Activated naive CD8-positive, alpha-beta T cell treated with anti-CD3 and anti-CD28 coated beads for 36 hours (primary cell): ENCODE measurements around the gene MX2. TPM values are rescaled to one million over a fixed set of nuclear protein-coding genes. Genes with fewer than 3 reads are reported as not detected.
"Not testable (repeated sequence)": the region's sequence is repeated elsewhere in the genome, so short reads cannot be mapped to it uniquely, and the experiment has no call there.

Experiments used
- DNase-seq: peaks from one replicate; pipeline ENCODE4 v3.0.0; 2021
- H3K27ac Mint-ChIP-seq: one replicate; pipeline ENCODE4 v1.8.0; 2022; ENCODE audit warnings: mild to moderate bottlenecking, moderate library complexity, mixed read lengths
- H3K27me3 Mint-ChIP-seq: one replicate; pipeline ENCODE4 v1.8.0; 2022; ENCODE audit warnings: mild to moderate bottlenecking, mixed read lengths
- H3K36me3 Mint-ChIP-seq: one replicate; pipeline ENCODE4 v1.8.0; 2021; ENCODE audit warnings: mild to moderate bottlenecking, mixed read lengths
- H3K4me1 Mint-ChIP-seq: one replicate; pipeline ENCODE4 v1.8.0; 2021; ENCODE audit warnings: mixed read lengths
- H3K4me3 Mint-ChIP-seq: one replicate; pipeline ENCODE4 v1.8.0; 2022; ENCODE audit warnings: mild to moderate bottlenecking, moderate library complexity, mixed read lengths
- H3K9me3 Mint-ChIP-seq: one replicate; pipeline ENCODE4 v1.8.0; 2022; ENCODE audit warnings: mixed read lengths
- total RNA-seq, 2 experiments: library from RNA; stranded (reverse); gene quantifications; one replicate each; pipeline ENCODE4 v1.2.3, GENCODE V29; 2021

MX2 gene
- total RNA-seq, 2 experiments from 2014 or later, result 30.2 to 31.3 TPM

- Mint-ChIP-seq H3K27me3 (no peaks in the 10 kb centered on the region), H3K4me1 (peaks cover 30% of the 10 kb centered on the region), H3K4me3 (no peak overlapping the region), H3K36me3 (peaks cover 3% of the 10 kb centered on the region), H3K9me3 (no peaks in the 10 kb centered on the region), H3K27ac (peak overlapping the region; percentile 50)
- no peak for DNase-seq
Observed at GRCh38 chr21:41422546-41423304, 60.9 kb downstream of the MX2 start.

GRCh38 chr21:41423305-41423636 lies 61.4 kb downstream of the MX2 start:
- H3K36me3 Mint-ChIP-seq, H3K9me3 Mint-ChIP-seq, H3K4me3 Mint-ChIP-seq, DNase-seq, H3K27me3 Mint-ChIP-seq, H3K27ac Mint-ChIP-seq: not testable (repeated sequence)
- H3K4me1 Mint-ChIP-seq, result peaks cover 35% of the 10 kb centered on the region

GRCh38 chr21:41425588-41425953 lies 63.7 kb downstream of the MX2 start:
- Mint-ChIP-seq H3K27ac (peak overlapping the region; percentile 95), H3K27me3 (no peaks in the 10 kb centered on the region), H3K4me1 (peaks cover 31% of the 10 kb centered on the region), H3K4me3 (peak overlapping the region; percentile 89), H3K36me3 (peaks cover 12% of the 10 kb centered on the region), H3K9me3 (no peaks in the 10 kb centered on the region)
- no peak for DNase-seq

GRCh38 chr21:41425954-41426675 lies 64.3 kb downstream of the MX2 start, which contains the start of gene MX1:
TSS of gene MX1 (plus strand) at chr21:41426239. CDS start at chr21:41432071, 5,832 bp downstream.
- H3K36me3 Mint-ChIP-seq, result peaks cover 12% of the 10 kb centered on the region

GRCh38 chr21:41426676-41427404 lies 65.0 kb downstream of the MX2 start:
- Mint-ChIP-seq H3K36me3 (peaks cover 16% of the 10 kb centered on the region), H3K9me3 (no peaks in the 10 kb centered on the region), H3K4me1 (peaks cover 27% of the 10 kb centered on the region), H3K27me3 (no peaks in the 10 kb centered on the region), H3K27ac (peak overlapping the region; percentile 95), H3K4me3 (peak overlapping the region; percentile 89)
- peak; percentile 14 for DNase-seq

More at GRCh38 chr21:41425954-41426675, 64.3 kb downstream of the MX2 start, which contains the start of gene MX1:
- H3K27ac Mint-ChIP-seq, result peak within 1 kb of the TSS; percentile 95
- peak within 1 kb of the TSS; percentile 89 for H3K4me3 Mint-ChIP-seq
- no peaks in the 10 kb centered on the region for H3K9me3 Mint-ChIP-seq
- peaks cover 27% of the 10 kb centered on the region for H3K4me1 Mint-ChIP-seq
- DNase-seq, result peak; percentile 90
- H3K27me3 Mint-ChIP-seq, result no peaks in the 10 kb centered on the region

GRCh38 chr21:41427556-41427955 lies 65.7 kb downstream of the MX2 start:
- Mint-ChIP-seq H3K9me3 (no peaks in the 10 kb centered on the region), H3K36me3 (peaks cover 23% of the 10 kb centered on the region), H3K27ac (peak overlapping the region; percentile 95), H3K27me3 (no peaks in the 10 kb centered on the region), H3K4me1 (peaks cover 24% of the 10 kb centered on the region), H3K4me3 (peak overlapping the region; percentile 89)
- no peak for DNase-seq

GRCh38 chr21:41428311-41428710 lies 66.5 kb downstream of the MX2 start:
- peaks cover 24% of the 10 kb centered on the region for H3K4me1 Mint-ChIP-seq
- peaks cover 30% of the 10 kb centered on the region for H3K36me3 Mint-ChIP-seq
- no peak for DNase-seq

GRCh38 chr21:41428847-41429246 lies 67.0 kb downstream of the MX2 start:
- H3K36me3 Mint-ChIP-seq, result peaks cover 34% of the 10 kb centered on the region
- peaks cover 24% of the 10 kb centered on the region for H3K4me1 Mint-ChIP-seq
- H3K27ac Mint-ChIP-seq, result no peak overlapping the region
- peaks cover 4% of the 10 kb centered on the region for H3K9me3 Mint-ChIP-seq
- no peaks in the 10 kb centered on the region for H3K27me3 Mint-ChIP-seq
- no peak overlapping the region for H3K4me3 Mint-ChIP-seq
- no peak for DNase-seq

More at GRCh38 chr21:41428311-41428710, 66.5 kb downstream of the MX2 start:
- Mint-ChIP-seq H3K27me3 (no peaks in the 10 kb centered on the region), H3K27ac (no peak overlapping the region), H3K4me3 (no peak overlapping the region), H3K9me3 (peaks cover 2% of the 10 kb centered on the region)

GRCh38 chr21:41429305-41429704 lies 67.5 kb downstream of the MX2 start:
- H3K4me1 Mint-ChIP-seq, result peaks cover 24% of the 10 kb centered on the region
- DNase-seq, result no peak
- peaks cover 4% of the 10 kb centered on the region for H3K9me3 Mint-ChIP-seq
- peaks cover 37% of the 10 kb centered on the region for H3K36me3 Mint-ChIP-seq
- H3K4me3 Mint-ChIP-seq, result no peak overlapping the region
- H3K27ac Mint-ChIP-seq, result no peak overlapping the region
- H3K27me3 Mint-ChIP-seq, result no peaks in the 10 kb centered on the region

- no peak overlapping the region for H3K4me3 Mint-ChIP-seq
- H3K27ac Mint-ChIP-seq, result peak overlapping the region; percentile 49
Observed at GRCh38 chr21:41429925-41430491, 68.2 kb downstream of the MX2 start.

GRCh38 chr21:41431788-41432548 lies 70.1 kb downstream of the MX2 start:
- no peak overlapping the region for H3K27ac Mint-ChIP-seq
- H3K9me3 Mint-ChIP-seq, result peaks cover 13% of the 10 kb centered on the region
- no peaks in the 10 kb centered on the region for H3K27me3 Mint-ChIP-seq
- DNase-seq, result no peak
- no peak overlapping the region for H3K4me3 Mint-ChIP-seq
- H3K36me3 Mint-ChIP-seq, result peaks cover 59% of the 10 kb centered on the region
- H3K4me1 Mint-ChIP-seq, result peaks cover 14% of the 10 kb centered on the region

More at GRCh38 chr21:41429925-41430491, 68.2 kb downstream of the MX2 start:
- Mint-ChIP-seq H3K4me1 (peaks cover 21% of the 10 kb centered on the region), H3K27me3 (no peaks in the 10 kb centered on the region), H3K36me3 (peaks cover 44% of the 10 kb centered on the region), H3K9me3 (peaks cover 9% of the 10 kb centered on the region)
- no peak for DNase-seq

GRCh38 chr21:41432562-41433460 lies 71.0 kb downstream of the MX2 start:
- no peak for DNase-seq
- Mint-ChIP-seq H3K4me3 (no peak overlapping the region), H3K9me3 (peaks cover 13% of the 10 kb centered on the region), H3K27ac (no peak overlapping the region), H3K36me3 (peaks cover 60% of the 10 kb centered on the region), H3K27me3 (no peaks in the 10 kb centered on the region), H3K4me1 (peaks cover 7% of the 10 kb centered on the region)

- Mint-ChIP-seq H3K4me3 (no peak overlapping the region), H3K36me3 (peaks cover 55% of the 10 kb centered on the region), H3K9me3 (peaks cover 13% of the 10 kb centered on the region), H3K27ac (no peak overlapping the region), H3K4me1 (peaks cover 3% of the 10 kb centered on the region), H3K27me3 (no peaks in the 10 kb centered on the region)
- no peak for DNase-seq
Observed at GRCh38 chr21:41433566-41433965, 71.7 kb downstream of the MX2 start.
